ENCODE results near the gene JDP2.

The JDP2 gene

DNA sequence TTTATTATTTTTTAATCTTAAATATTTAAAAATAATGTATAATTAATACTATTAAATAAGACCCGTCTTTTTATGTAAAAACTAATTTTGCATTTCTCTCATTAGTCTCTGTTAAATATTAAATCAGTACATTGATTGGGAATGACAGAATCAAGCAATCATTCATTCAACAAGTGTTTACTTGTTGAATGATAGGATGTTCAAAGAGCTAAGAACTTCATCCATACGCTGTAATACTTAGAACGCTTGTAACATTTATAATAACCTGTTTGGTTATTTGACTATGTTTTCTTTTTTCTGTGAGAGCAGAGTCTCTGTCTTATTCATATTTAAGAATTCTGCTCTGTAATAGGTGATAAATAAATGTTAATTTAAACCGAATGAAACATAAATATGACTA, 91.6 kb downstream of the JDP2 start:
- no peaks in the 10 kb centered on the region for H3K36me3 ChIP-seq (ENCODE audit: low read length)
- H3K79me2 ChIP-seq (ENCODE audit: insufficient read depth, low read length) = peaks cover 18% of the 10 kb centered on the region
- H2AFZ ChIP-seq (ENCODE audit: low read depth, low read length, severe bottlenecking) = no peak overlapping the region
- TF ChIP-seq, protein P1, sequence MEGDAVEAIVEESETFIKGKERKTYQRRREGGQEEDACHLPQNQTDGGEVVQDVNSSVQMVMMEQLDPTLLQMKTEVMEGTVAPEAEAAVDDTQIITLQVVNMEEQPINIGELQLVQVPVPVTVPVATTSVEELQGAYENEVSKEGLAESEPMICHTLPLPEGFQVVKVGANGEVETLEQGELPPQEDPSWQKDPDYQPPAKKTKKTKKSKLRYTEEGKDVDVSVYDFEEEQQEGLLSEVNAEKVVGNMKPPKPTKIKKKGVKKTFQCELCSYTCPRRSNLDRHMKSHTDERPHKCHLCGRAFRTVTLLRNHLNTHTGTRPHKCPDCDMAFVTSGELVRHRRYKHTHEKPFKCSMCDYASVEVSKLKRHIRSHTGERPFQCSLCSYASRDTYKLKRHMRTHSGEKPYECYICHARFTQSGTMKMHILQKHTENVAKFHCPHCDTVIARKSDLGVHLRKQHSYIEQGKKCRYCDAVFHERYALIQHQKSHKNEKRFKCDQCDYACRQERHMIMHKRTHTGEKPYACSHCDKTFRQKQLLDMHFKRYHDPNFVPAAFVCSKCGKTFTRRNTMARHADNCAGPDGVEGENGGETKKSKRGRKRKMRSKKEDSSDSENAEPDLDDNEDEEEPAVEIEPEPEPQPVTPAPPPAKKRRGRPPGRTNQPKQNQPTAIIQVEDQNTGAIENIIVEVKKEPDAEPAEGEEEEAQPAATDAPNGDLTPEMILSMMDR (IDR thresholded peaks at IDR 0.05; ENCODE audit: insufficient read depth, low read length, poor library complexity, severe bottlenecking) = no peak
- no peak for TF ChIP-seq EZH2phosphoT487 (conservative IDR thresholded peaks at IDR 0.05; ENCODE audit: low read length)
- peaks cover 30% of the 10 kb centered on the region for H3F3A ChIP-seq (ENCODE audit: insufficient read depth)
- H3K4me2 ChIP-seq (ENCODE audit: low read depth, low read length, poor library complexity, severe bottlenecking) = no peak overlapping the region
- H3K9ac ChIP-seq (ENCODE audit: low read length) = no peak overlapping the region
- no peak overlapping the region for H3K4me3 ChIP-seq (ENCODE audit: insufficient read depth, low read length, poor library complexity, severe bottlenecking)
- no peak overlapping the region for H3K27ac ChIP-seq (ENCODE audit: low read depth, low read length)
- H3K9me2 ChIP-seq (replicated peaks; ENCODE audit: insufficient read depth, low read length) = no peaks in the 10 kb centered on the region
- no peaks in the 10 kb centered on the region for H4K20me1 ChIP-seq (ENCODE audit: low read depth, low read length)
- H3K27me3 ChIP-seq (ENCODE audit: low read length) = no peaks in the 10 kb centered on the region
- no peaks in the 10 kb centered on the region for H3K9me3 ChIP-seq (ENCODE audit: insufficient read depth, low read length)

DNA sequence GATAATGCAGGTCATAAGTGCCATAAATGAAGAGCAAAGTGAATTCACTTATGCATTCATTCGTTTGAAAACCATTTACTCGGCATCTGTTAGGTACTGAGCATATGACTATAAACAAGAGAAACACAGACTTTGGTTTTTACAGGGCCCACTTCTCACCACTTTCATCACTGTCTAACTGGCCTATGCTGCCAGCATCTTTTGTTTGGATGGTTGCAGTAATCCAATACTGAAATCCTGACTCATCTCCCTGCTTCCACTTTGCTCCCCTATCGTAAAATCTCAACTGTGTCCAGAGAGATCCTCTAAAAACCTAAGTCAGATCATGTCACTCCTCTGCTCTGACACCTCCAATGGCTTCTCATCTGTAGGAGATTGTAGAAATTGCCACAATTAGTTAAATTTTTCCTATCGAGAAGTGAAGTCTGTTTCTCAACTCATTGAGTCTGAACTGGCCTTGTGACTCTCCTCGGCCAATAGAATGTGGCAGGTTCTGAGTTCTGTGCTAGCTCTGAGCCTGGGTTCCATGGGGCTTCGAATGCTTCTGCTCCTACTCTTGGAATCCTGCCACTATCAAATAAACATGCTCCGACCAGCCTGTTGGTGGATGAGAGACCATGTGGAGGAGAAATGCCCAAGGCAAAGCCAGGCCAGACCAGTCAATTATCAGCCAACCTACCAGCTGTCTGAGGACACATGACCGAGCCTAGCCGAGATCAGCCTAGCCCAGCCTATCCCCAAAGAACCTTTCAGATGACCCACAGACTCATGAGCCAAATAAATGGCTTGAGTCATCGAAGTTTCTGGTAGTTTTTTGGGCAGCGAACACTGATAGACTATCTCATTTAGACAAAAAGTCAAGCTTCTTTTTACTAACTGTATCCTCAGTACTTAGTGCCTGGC, 92.3 kb downstream of the JDP2 start:
- TF ChIP-seq EZH2phosphoT487 (conservative IDR thresholded peaks at IDR 0.05; ENCODE audit: low read length) = no peak
- TF ChIP-seq, protein P1 (IDR thresholded peaks at IDR 0.05; ENCODE audit: insufficient read depth, low read length, poor library complexity, severe bottlenecking) = no peak
- Histone ChIP-seq H3K79me2 (ENCODE audit: insufficient read depth, low read length) (peaks cover 18% of the 10 kb centered on the region), H3K4me3 (ENCODE audit: insufficient read depth, low read length, poor library complexity, severe bottlenecking) (no peak overlapping the region), H3K9me3 (ENCODE audit: insufficient read depth, low read length) (no peaks in the 10 kb centered on the region), H3K4me2 (ENCODE audit: low read depth, low read length, poor library complexity, severe bottlenecking) (no peak overlapping the region), H3K9me2 (replicated peaks; ENCODE audit: insufficient read depth, low read length) (no peaks in the 10 kb centered on the region), H3K27ac (ENCODE audit: low read depth, low read length) (no peak overlapping the region), H3K36me3 (ENCODE audit: low read length) (no peaks in the 10 kb centered on the region), H3K27me3 (ENCODE audit: low read length) (no peaks in the 10 kb centered on the region), H3F3A (ENCODE audit: insufficient read depth) (peaks cover 23% of the 10 kb centered on the region), H3K9ac (ENCODE audit: low read length) (no peak overlapping the region), H2AFZ (ENCODE audit: low read depth, low read length, severe bottlenecking) (no peak overlapping the region), H4K20me1 (ENCODE audit: low read depth, low read length) (no peaks in the 10 kb centered on the region)

DNA sequence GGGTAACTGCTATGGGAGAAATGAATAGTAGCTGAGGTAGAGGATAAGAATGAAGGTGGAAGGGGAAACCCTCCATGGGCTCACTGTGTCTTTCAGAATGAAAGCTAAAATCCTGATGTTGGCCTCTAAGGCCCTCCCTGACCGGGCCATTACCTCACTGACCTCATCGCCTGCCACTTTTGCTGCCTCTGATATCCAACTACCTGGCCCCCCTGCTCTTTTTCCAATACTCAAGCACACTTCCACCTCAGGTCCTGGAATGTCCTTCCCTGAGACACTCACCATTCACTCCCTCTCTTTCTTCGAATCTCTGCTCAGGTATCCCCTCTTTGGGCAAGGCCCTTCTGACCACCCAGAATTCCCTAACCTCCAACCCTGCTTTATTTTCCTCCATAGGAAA, 93.0 kb downstream of the JDP2 start:
- Histone ChIP-seq H3K9me3 (ENCODE audit: insufficient read depth, low read length) (no peaks in the 10 kb centered on the region), H3K9me2 (replicated peaks; ENCODE audit: insufficient read depth, low read length) (no peaks in the 10 kb centered on the region), H4K20me1 (ENCODE audit: low read depth, low read length) (no peaks in the 10 kb centered on the region), H3K36me3 (ENCODE audit: low read length) (no peaks in the 10 kb centered on the region), H3K79me2 (ENCODE audit: insufficient read depth, low read length) (peaks cover 18% of the 10 kb centered on the region), H3F3A (ENCODE audit: insufficient read depth) (peaks cover 17% of the 10 kb centered on the region; the same call in 1 of the 2 replicates), H3K27ac (ENCODE audit: low read depth, low read length) (no peak overlapping the region), H3K4me2 (ENCODE audit: low read depth, low read length, poor library complexity, severe bottlenecking) (no peak overlapping the region), H2AFZ (ENCODE audit: low read depth, low read length, severe bottlenecking) (no peak overlapping the region), H3K27me3 (ENCODE audit: low read length) (no peaks in the 10 kb centered on the region), H3K4me3 (ENCODE audit: insufficient read depth, low read length, poor library complexity, severe bottlenecking) (no peak overlapping the region), H3K9ac (ENCODE audit: low read length) (no peak overlapping the region)
- no peak for TF ChIP-seq EZH2phosphoT487 (conservative IDR thresholded peaks at IDR 0.05; ENCODE audit: low read length)
- TF ChIP-seq, protein P1 (IDR thresholded peaks at IDR 0.05; ENCODE audit: insufficient read depth, low read length, poor library complexity, severe bottlenecking) = no peak

Measured in SU-DHL-6 (cell line).